Measurements from ENCODE around the gene MSANTD2.
A peak's percentile ranks its signal among the peaks of the same experiment; 100 is the strongest.
"Not testable (repeated sequence)": the region's sequence is repeated elsewhere in the genome, so short reads cannot be mapped to it uniquely, and the experiment has no call there.

The MSANTD2 gene

DNA sequence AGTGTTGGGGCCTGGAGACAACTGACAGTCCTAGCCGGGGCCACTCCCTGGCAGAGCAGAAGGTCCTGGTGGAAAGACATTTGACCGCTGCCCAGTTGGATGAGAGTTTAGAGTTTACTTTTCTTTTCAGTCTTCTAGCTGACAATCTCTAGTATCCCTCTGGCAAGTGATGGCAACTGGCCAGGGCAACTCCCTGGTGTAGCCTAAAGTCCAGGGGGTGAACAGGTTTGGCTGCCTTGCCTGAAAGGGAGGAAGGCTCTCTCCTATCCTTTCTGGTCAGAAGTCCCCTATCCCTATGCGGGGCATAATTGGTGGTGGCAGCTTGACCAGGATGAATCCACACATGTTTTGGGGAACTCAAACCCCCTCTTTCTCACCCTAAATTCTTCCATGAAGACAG is 16.8 kb upstream of the MSANTD2 start:
- no peak for DNase-seq

DNA sequence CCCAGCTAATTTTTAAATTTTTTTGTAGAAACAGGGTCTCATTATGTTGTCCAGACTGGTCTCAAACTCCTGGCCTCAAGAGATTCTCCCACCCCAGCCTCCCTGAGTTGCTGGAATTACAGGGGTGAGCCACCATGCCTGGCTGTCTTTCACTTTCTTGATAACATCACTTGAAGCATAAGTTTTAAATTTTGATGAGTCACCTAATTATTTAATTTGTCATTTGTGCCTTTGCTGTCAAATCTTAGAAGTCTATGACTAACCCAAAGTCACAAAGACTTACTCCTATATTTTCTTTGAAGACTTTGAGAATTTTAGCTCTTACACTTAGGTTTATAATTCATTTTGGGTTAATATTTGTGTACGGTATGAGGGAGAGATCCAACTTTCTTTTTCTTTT is 14.5 kb upstream of the MSANTD2 start:
- DNase-seq, result no peak

DNA sequence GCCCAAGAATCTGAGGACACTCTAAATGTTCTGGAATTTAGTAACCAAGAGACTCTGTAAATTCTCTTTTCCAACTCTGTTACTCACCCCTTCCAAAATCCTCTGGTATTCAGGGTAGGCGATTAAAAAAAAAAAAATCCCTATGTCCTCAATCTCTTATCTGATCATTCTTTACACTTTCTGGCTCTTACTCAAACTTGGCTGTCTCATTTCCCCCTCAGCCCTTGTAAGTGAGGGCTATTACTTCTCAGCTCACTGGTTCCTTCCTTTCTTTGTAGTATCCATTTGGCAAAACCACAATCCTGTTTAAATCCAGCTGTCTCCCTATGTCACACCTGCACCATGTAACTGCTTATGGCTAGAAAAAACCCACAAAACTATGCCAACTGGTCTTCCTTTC is 12.7 kb upstream of the MSANTD2 start:
- DNase-seq, result no peak

DNA sequence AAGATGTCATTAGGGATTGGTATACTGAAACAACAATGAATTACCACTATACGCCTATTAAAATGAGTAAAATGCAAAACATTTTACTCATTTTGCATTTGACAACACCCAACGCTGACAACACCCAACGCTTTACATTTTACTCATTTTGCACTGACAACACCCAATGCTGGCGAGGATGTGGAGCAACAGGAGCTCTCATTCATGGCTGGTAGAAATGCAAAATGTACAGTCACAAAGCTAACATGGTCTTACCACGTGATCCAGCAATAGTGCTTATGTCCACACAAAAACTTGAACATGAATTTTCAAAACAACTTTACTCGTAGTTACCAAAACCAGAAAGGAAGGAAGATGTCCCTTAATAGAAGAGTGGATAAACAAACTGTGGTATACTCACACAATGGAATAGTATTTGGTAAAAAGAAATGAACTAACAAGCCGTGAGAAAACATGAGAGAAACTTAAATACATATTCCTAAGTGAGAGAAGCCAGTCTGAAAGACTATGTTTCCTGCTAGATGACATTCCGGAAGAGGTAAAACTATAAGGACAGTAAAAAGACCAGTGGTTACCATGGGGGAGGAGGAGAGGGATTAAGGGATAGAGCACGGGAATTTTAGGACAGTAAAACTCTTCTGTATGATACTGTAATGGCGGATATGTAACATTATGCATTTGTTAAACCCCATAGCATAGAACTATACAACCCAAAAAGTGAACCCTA is 11.4 kb upstream of the MSANTD2 start:
- DNase-seq, result no peak

DNA sequence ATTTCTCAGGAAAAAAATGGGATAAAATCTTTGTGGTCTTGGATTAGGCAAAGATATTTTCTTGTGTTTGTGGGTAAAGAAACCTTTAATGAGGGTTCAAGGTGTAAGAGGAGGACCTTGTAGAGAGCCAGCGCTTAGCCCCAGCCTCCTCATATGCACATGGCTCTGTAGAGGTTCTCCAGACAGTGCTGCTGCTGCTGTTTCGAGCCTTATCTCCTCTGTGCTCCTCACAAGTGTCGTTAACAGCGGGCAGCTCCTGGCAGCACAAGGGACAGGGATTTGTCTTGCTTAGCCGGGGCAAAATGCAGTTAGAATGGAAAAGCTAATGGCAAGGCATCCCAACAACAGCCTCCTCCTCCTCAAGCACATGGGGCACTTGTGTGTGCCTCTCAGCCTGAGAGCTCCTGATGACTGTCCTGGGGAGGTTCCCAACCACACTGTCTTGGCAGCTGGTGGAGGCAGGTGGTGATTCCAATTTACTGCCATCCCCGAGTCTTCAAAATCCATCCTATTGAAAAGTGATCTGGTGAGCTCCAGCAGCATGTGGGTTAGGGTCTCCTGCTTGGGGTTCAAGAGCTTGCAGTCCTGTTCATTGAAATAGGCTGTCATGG is 7.6 kb upstream of the MSANTD2 start:
- DNase-seq, result no peak

DNA sequence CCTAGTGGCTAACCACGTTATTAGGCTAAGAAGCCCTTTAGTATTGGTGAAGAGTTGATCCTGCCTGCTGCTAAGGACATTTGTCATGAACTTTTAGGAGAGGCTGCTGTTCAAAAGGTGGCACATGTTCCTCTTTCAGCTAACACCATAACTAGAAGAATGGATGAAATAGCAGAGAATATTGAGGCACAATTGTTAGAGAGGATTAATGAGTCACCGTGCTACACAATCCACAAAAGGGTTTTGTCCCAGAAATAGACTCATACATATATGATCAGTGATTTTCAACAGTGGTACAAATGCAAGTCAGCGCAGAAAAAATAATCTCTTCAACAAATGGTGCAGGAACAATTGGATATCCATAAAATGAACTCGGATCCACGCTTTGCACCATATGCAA is 7.0 kb upstream of the MSANTD2 start:
- DNase-seq, result no peak

DNA sequence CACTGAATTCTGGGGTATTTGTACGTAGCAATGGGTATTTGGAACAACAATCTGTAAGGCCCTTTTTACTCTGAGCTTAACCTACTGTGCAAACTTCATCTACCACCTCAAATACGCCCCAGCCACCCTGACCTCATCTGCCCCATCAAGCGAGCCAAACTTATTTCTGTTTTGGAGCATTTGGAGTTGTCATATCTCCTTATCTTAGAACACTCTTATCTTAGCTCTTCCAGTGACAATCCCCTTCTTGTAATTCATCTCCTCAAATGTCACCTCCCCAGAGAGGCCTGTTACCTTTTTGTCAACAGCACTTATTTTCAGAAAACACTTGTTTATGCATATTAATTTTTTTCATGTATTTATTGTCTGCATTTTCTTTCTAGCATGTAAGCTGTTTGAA is 4.7 kb upstream of the MSANTD2 start:
- DNase-seq, result no peak

DNA sequence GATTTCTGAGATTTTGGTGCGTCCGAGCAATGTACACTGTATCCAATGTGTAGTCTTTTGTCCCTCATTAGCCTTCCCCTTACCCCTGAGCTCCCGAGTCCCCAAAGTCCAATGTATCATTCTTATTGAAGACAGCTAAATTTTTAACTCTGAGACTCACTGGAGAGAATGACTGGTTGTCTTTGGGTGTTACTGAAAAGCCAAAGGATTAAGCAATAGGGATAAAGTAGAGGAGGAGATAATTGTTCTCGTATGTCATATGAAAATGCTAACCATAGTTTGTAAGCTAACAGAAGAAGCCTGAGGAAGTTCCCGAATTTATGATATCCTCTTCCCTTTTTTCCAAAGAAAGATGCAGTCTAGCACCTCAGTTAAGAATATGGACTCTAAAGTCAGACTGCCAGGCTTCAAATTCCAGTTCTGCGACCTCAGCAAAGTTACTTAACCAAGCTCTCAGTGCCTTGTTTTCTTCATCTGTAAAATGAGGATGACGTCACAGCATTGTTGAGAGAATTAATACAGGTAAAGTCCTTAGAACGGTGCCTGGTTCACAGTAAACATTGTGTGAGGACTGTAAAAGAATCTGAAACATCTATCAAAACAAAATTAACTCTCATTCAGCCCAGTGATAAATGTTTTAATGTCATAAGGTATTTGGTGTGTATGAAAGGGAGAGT is 1.6 kb upstream of the MSANTD2 start:
- DNase-seq, result no peak

DNA sequence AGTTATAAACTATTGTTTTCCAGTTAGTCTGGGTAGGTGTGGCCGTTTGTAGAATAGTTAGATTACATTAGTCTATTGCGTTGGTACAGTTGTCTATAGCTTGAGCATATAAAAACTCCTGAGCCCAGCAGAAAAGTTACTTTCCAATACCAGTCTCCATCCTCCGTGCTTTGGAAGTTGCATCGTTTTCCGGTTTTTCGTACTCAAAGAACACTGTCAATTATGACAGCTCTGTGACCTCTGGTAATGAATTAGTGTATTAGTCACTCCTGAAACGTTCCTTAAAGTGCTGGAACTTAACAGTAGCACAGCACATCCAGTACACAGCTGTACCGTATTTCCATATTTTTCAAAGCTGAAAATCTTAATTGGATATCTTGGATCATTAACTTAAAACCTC is 808 bp upstream of the MSANTD2 start:
- no peak for DNase-seq

DNA sequence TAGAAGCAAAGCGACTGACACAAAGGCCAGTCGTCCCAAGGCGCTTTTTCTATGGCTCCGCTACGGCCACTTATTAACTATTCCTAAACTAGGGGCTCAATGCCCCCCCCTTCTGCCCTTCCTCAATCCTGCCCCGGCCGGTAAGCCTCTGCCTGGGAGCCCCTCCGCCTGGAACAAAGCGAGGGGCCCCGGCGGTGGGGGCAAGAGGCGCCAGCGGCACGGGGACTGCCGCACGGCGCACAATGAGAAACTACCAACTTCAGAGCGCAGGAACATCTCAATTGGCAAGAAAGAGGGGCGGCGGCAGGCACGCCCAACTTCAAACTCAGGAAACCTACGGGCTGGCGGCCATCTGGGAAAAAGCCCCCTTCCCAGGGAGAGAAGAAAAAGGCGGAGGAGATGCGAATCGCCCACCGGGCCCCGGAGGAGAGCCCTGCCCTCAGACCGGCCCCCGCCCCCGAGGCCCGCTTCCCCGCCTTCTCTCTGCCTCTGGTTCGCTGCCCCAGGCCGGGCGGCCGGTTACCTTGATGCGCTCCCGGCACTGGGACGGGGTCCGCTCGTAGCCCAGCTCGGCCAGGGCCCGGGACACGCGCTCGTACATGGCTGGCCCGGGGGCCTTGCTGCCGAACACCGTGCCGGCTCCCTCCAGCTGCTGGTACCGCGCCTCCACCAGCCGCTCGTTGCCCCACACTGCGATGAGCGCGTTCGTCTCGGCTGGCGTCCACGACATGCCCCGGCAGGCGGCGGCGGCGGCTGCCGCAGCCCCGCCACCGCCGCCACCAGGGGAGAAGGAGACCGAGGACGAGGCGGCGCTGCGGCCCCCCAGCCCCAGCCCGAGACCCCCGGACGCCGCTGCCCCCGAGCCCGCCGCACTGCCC is 619 bp downstream of the MSANTD2 start:
- DNase-seq, result peak; percentile 42

DNA sequence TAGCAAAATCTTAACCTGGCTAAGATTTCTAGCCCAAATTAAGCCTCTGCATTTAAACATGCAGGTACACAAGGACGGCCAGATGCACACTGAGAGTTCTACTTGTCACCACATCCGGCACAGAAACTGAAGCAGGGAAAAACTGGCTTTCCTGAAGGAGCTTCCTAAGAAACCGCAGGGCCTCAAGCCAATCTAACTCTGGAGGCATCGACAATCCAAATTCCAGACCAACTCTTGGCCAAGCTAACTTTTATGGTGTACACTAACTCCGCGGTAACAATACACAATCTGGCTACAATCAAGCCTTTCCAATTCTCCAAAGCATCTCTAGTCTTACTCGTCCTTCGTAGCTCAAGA is 1.2 kb downstream of the MSANTD2 start:
- DNase-seq, result no peak

DNA sequence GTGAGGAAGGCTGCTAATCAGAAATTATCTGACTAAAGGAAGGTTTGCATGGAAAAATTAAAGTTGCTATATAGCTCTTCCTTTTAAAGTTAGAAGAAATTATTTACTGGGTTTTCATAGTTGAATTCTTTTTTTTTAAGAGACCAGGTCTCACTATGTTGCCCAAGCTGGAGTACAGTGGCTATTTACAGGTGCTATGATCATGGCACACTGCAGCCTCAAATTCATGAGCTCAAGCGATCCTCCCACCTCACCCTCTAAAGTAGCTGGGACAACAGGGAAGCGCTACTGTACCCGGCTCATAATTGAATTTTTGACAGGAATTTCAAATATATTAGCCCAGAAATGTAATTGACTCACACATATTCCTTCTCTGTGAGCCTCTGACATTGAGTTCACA is 3.9 kb downstream of the MSANTD2 start:
- no peak for DNase-seq

DNA sequence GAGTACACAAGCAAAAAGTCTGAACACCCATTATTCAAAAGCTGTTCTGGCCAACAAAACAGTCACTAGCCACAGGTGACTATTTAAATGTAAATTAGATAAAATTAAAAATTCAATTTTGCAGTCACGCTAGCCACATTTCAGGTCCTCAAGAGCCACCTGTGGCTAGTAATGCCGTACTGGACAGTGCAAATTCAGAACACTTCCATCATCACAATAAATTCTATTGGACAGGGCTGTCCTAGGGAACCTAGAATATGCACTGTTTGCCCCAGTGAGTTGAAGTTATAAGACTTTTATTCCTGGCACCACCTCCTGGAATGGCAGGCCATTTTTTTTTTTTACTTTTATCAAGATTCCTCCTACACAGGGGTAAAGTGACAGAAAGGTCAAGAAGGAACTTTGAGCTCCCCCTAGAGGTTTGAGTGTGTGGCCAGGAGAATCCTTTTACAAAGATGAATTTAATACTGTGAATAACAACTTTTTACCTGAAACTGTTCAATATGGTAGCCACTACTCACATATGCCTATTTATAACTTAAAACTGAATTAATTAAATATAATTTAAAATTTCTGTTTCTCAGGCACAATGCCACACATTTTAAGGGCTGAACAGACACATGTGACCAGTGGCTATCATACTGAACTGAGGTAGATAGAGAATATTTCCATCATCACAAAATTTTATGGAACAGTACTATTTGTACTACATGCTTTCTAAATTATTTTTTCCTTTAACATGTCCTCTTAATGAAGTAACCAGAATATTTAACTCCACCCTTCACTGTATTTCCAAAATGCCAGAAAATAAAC is 6.5 kb downstream of the MSANTD2 start:
- DNase-seq, result peak; percentile 44

DNA sequence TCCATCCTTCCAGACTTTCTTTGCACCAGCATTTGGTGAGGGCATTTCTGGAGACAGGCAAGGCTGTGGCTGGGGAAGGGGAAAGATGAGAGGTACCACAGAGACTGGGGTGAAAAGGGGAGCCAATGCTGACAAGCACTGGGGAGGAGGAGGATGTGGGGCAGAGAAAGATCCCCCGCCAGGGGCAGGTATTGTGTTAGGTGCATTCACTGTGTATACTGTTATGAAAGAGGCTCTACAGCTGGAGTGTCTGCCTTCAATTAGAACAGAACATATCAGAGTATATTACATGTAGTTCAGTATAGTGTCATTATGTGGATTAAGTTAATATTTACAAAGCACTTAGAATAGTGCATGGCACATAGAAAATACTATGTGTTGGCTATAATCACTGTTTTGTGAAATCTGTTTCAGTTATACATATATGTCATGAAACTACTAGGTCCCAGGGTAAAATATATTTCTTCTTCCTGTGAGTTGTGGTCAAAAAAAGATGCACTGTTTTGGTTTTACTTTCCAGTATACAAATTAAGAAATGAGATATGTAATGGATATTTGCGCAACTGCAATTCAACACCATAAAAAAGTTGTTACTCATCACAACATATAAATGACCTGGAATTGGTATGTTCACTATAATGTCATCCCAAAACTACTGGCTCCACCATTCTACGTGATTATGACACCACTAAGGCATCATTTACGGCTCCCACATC is 8.4 kb downstream of the MSANTD2 start:
- DNase-seq, result no peak

DNA sequence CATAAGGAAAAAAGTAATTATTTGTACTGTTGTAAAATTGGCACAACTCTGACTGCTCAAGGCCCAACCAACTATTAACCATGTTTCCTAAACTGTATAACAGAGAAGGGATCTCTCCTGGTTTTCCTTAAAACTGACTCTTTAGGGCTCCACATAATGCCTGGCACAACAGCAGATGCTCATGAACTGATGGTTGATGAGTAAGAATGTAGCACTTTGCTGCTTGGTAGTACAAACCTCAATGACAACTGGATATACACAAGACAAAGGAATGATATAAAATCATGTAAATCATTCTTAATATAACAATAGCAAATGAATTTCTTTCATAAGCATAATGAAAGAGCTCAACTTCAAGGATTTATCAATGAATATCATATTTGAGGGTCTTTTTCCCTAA is 11.7 kb downstream of the MSANTD2 start:
- no peak for DNase-seq

DNA sequence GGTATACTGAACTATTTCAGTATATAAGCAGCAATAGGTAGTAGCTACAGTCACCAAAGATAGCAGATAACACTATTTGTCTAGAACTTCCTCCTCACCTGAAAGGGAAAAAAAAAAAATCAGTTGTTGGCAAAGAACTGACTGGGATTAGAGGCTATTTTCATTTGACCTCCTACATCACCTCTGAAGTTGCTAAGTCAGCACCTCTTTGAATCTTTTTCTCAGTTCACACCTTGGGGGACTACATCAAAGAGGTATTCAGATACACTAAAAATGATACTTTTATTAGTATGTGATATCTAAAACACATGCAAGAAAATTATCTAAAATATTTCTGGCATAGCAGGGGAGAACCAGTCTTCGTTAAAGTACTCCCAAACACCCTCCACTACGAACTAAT is 16.2 kb downstream of the MSANTD2 start:
- no peak for DNase-seq

DNA sequence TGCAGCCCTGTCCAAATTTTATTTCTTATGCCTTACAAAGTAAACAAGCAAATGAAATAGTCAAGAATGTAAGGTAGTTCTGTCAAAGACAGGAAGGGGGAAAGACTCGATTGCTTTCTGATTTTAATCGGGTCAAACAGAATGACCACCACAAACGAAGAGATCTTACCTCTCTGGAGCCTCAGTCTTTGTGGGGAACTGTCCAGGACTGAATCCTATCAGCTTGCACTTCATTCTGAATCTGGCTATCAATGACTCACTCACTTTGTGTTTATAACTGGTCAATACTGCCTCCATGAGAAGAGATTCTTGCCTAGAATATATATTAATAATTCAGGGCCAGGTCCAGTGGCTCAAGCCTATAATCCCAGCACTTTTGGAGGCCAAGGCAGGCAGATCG is 17.2 kb downstream of the MSANTD2 start:
- no peak for DNase-seq

DNA sequence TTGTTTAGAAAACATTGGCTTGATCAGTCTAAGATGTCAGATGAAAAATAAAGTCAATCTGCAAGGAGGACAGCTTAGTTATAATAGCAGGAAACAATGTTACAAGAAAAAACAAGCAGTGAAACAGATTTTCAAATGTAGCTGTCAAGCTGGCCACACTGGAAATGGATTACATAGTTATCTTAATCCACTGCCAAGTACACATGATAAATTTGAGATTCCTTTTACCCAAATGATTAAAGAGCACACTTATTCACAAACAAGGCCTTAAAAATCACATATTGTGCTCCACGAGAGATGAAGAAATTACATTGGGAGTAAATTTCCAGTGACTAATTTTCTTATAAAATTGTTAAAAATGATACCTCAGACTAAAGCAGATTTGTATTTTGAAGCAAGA is 20.6 kb downstream of the MSANTD2 start:
- no peak for DNase-seq

DNA sequence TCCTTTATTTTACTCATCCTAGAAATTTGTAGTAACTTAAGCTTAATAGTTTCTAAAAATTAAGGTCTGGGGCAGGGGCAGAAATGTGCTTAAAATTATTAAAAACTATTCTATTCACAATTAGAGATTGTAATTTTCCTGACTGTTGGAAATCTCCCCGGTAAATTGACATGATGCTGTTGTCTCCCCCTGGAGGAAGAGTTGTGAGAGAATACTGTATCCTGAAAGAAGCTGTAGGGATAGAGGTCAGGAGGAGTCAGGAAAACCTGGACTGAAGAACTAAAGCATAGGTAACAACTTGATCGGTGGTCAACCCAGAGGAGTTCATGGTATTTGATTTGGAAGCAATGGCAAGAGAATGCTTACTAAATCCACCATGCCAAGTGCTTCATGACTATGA is 21.9 kb downstream of the MSANTD2 start:
- DNase-seq, result no peak

DNA sequence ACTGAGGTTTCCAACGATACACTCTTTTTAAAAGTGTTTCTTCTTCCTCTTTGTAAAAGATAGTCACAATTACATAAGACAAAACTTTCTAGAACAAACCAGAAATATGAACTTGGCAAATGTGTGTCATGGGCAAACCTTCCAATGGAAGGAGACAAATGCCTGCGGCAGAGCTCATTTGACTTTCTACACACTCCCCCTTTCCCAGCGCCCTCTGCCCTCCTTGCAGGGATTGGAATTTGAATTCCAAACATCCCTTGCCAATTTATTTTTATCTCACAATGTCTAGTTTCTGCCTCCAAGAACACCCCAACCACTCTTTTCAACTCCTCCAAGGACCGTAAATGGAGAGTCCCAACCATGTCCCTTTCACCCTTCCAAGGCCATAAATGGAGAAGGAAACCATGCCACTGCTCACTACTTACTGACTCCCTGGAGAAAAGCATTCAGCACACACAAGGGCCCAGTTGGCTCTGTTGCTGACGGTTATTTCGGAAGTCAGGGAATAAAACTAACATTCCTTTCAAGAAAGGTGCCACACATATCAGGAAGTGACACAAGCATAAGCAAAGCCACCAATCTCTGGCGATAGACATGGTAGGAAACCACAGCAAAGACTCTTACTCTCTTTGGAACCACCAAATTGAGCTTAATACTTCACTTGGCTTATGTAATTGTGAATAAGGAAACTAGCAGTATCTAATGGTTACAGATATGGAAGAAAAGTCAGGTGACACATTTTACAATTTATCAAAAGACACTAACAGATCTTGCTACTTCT is 23.2 kb downstream of the MSANTD2 start:
- no peak for DNase-seq

DNA sequence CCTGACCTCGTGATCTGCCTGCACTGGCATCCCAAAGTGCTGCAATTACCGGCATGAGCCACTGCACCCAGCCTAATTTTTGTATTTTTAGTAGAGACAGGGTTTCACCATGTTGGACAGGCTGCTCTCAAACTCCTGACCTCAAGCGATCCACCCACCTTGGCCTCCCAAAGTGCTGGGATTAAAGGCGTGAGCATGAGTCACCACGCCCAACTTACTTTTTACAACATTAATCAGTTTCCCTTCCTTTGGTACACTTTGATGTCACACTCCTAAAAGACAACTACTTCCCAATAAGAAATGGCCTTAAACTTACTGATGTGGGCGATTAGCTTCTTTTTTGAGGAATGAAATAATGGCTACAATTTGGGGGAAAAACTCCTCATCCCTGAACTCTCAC is 29.2 kb downstream of the MSANTD2 start:
- not testable (repeated sequence) for DNase-seq

Data from CD4-positive, alpha-beta T cell treated with Interleukin-6 for 4 hours (primary cell).